ENCODE measurements around the gene ARHGEF35. TPM values are rescaled to one million over a fixed set of nuclear protein-coding genes. Genes with fewer than 3 reads are reported as not detected.

The ARHGEF35 gene
- total RNA-seq, 1 donor from 2014 or later: 25.8 TPM

Other genes with a start within 250 kb of the ARHGEF35 start
- not detected in 2 replicates for gene OR2F1, start 241.0 kb downstream of the ARHGEF35 start, total RNA-seq
- gene OR6B1, start 195.5 kb downstream of the ARHGEF35 start, total RNA-seq: not detected in 2 replicates
- gene OR2A5, start 146.9 kb downstream of the ARHGEF35 start, total RNA-seq: not detected in 2 replicates
- not detected in 2 replicates for gene OR2A25, start 126.0 kb downstream of the ARHGEF35 start, total RNA-seq
- gene OR2A12, start 109.6 kb downstream of the ARHGEF35 start, total RNA-seq: not detected in 2 replicates
- gene OR2A2, start 86.2 kb downstream of the ARHGEF35 start, total RNA-seq: not detected in 2 replicates
- gene OR2A14, start 72.7 kb downstream of the ARHGEF35 start, total RNA-seq: not detected in 2 replicates
- gene CTAGE4, start 12.4 kb downstream of the ARHGEF35 start, total RNA-seq: 0.53 and 2.2 TPM in 2 replicates
- not detected in 2 replicates for gene OR2A42, start 43.8 kb upstream of the ARHGEF35 start, total RNA-seq
- gene OR2A7, start 69.0 kb upstream of the ARHGEF35 start, total RNA-seq: 0.53 and 1.7 TPM in 2 replicates
- 1.7 and 2.4 TPM in 2 replicates for gene CTAGE8, start 73.5 kb upstream of the ARHGEF35 start, total RNA-seq
- gene OR2A1, start 116.6 kb upstream of the ARHGEF35 start, total RNA-seq: not detected in 2 replicates
- gene ARHGEF5, start 159.6 kb upstream of the ARHGEF35 start, total RNA-seq: 10.5 and 14.3 TPM in 2 replicates
- not detected in 2 replicates for gene NOBOX, start 207.9 kb upstream of the ARHGEF35 start, total RNA-seq

All from bronchial epithelial cell (primary cell).